Peyer's patch (tissue), 4 donors: ENCODE data around the gene KIF18A. TPM values are rescaled to one million over a fixed set of nuclear protein-coding genes. Genes with fewer than 3 reads are reported as not detected.
A peak's percentile ranks its signal among the peaks of the same experiment; 100 is the strongest.

Experiments used
- DNase-seq, 3 donors: peaks; one replicate each; pipeline ENCODE4 v3.0.0-alpha.2; 2017 to 2019
- H3K27ac ChIP-seq, 4 donors: fragments of 200-600 bp; sonication (generic); one replicate each; pipeline ENCODE4 v1.5.1; 2016 to 2019
- H3K27me3 ChIP-seq, 2 donors: fragments of 200-600 bp; sonication (generic); one replicate each; pipeline ENCODE4 v1.5.1; 2019
- H3K36me3 ChIP-seq, 3 donors: fragments of 200-600 bp; sonication (generic); one replicate each; pipeline ENCODE4 v1.5.1; 2016 to 2019
- H3K4me1 ChIP-seq, 4 donors: fragments of 200-600 bp; sonication (generic); one replicate each; pipeline ENCODE4 v1.5.1; 2016 to 2019
- H3K4me3 ChIP-seq, 4 donors: fragments of 200-600 bp; sonication (generic); 1 replicate in 3 of 4; 2 replicates in 1 of 4; pipeline ENCODE4 v1.5.1; 2016 to 2019; ENCODE audit warnings: mild to moderate bottlenecking in 1 of 4
- H3K9me3 ChIP-seq, 4 donors: fragments of 200-600 bp; sonication (generic); one replicate each; pipeline ENCODE4 v1.5.1; 2016 to 2019; ENCODE audit warnings: mild to moderate bottlenecking in 1 of 4
- CTCF ChIP-seq, 6 experiments: fragments of 450-650 bp in 4 of 6; fragments of 200-600 bp in 2 of 6; sonication (generic) in 1 of 6; IDR thresholded peaks; one replicate each; pipeline ENCODE4 v1.5.1; 2017 to 2019; ENCODE audit warnings: antibody characterized with exemption in 6 of 6, mild to moderate bottlenecking in 3 of 6, moderate library complexity in 1 of 6
- POLR2A ChIP-seq, 2 donors: fragments of 450-650 bp; IDR thresholded peaks; one replicate each; pipeline ENCODE4 v1.5.1; 2017; ENCODE audit warnings: antibody characterized with exemption in 2 of 2, mild to moderate bottlenecking in 2 of 2, moderate library complexity in 2 of 2
- total RNA-seq, 4 donors: library from RNA; depleted of rRNA; stranded (reverse); fragments of >200 nt; gene quantifications; one replicate each; pipeline ENCODE4 v1.1.0, GENCODE V29; 2016

KIF18A gene
- total RNA-seq, result 1 to 10 TPM in 3 of 4 donors, under 1 TPM in 1; 0.94 to 9.1 (median 3.1) TPM

DNA sequence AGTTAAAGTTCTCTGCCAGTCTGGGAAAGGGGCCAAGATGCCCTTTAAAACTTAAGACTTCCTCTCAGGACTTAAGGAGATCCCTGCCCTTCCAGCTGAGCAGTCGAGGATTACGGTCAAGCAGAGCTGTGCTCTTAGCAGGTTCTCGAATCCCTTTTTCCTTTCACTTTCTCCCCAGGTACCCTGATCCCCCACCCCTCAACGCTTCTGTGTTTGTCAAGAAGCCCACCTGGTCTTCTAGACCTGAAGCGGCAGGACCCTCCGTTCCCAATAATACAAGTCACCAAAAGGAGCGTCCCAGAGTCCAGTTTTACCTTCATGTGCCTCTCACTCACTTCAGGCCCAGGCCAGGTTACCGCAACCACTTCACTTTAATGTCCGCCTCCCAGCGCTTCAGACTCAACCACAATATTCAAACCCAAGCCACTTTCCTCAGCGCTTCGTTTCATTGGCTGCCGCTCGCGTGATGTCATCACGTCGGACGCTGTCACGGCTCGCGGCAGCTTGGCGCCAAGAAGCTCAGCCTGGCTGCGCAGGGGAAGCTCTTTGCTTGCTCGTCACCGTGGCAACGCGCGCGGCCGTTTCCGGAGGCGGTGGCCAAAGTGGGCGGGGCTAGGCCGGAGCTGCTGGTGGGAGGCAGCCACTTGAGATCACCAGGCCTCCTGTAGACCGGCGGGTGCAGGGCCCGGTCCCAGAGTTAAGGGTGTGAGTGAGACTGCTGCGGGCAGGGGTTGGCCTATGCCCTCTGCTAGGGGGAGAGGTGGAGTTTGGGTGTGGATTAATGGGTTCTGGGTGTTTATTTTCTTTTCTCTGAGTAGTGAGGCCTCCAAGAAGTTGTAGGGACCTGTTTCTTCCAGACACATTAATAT, at the start of gene KIF18A, which contains the start of gene METTL15:
TSS of gene KIF18A (minus strand) at position 407 of the 869 bp plus-strand sequence. CDS start 10,209 bp downstream, outside the sequence.
TSS of gene METTL15 (plus strand) at position 639 of the 869 bp plus-strand sequence. CDS start 4,947 bp downstream, outside the sequence.
- no peaks in the 10 kb centered on the region for H3K27me3 ChIP-seq
- peak; percentile 31 to 38 for TF ChIP-seq POLR2A (IDR thresholded peaks at IDR 0.05)
- TF ChIP-seq CTCF (IDR thresholded peaks at IDR 0.05), result no peak
- H3K4me1 ChIP-seq, result peaks cover 0 to 31% (median 3%) of the 10 kb centered on the region in 4 donors
- H3K4me3 ChIP-seq, result peak within 1 kb of the TSS; percentile 38 to 69 (median 58)
- DNase-seq, result peak; percentile 99 to 100 (median 100)
- H3K9me3 ChIP-seq, result no peaks in the 10 kb centered on the region
- H3K36me3 ChIP-seq, result no peaks in the 10 kb centered on the region
- peak within 1 kb of the TSS; percentile 61 to 86 (median 72) for H3K27ac ChIP-seq

DNA sequence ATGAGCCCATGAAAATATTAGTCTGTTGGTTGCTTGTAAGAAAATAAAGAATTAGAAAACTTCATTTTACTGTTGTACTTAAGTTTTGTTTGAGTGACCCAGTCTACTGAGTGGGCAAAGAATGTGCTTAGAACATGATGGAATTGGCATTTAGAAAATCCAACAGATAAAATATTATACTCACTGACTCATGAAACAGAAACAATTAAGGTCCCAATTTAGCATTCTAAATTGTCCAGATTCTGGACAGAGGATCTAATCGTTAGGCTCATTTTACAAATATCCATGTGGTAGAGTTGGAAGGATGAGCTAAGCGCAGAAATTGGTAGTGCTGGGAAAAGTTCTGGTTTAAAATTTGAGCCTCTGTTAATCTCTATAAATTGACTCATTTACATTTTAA, 45.6 kb upstream of the KIF18A start:
- Histone ChIP-seq H3K27me3 (no peaks in the 10 kb centered on the region), H3K9me3 (no peaks in the 10 kb centered on the region), H3K4me1 (no peaks in the 10 kb centered on the region), H3K27ac (no peak overlapping the region), H3K4me3 (no peak overlapping the region), H3K36me3 (peaks cover 0 to 4% (median 0%) of the 10 kb centered on the region in 3 donors)
- no peak for DNase-seq
- no peak for TF ChIP-seq CTCF (IDR thresholded peaks at IDR 0.05)
- TF ChIP-seq POLR2A (IDR thresholded peaks at IDR 0.05), result no peak

DNA sequence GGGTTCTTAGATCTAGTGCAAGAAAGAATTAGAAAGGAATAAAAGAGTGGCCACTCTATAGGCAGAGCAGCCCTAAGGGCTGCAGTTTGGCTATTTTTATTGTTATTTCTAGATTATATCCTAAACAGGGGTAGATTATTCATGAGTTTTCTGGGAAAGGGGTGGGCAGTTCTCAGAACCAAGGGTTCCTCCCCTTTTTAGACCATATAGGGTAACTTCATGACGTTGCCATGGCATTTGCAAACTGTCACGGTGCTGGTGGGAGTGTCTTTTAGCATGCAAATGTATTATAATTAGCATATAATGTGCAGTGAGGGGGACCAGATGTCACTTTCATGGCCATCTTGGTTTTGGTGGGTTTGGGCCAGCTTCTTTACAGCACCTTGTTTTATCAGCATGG, 44.8 kb upstream of the KIF18A start:
- DNase-seq, result no peak
- Histone ChIP-seq H3K27ac (no peak overlapping the region), H3K4me1 (no peaks in the 10 kb centered on the region), H3K4me3 (no peak overlapping the region), H3K9me3 (no peaks in the 10 kb centered on the region), H3K27me3 (no peaks in the 10 kb centered on the region), H3K36me3 (no peaks in the 10 kb centered on the region)
- no peak for TF ChIP-seq CTCF (IDR thresholded peaks at IDR 0.05)
- TF ChIP-seq POLR2A (IDR thresholded peaks at IDR 0.05), result no peak

GRCh38 chr11:28146123-28146751, 38.3 kb upstream of the KIF18A start:
- Histone ChIP-seq H3K36me3 (no peaks in the 10 kb centered on the region), H3K4me3 (no peak overlapping the region), H3K27me3 (no peaks in the 10 kb centered on the region), H3K27ac (no peak overlapping the region), H3K9me3 (no peaks in the 10 kb centered on the region), H3K4me1 (no peaks in the 10 kb centered on the region)
- no peak for DNase-seq
- TF ChIP-seq POLR2A (IDR thresholded peaks at IDR 0.05) (no peak), CTCF (IDR thresholded peaks at IDR 0.05) (no peak)

DNA sequence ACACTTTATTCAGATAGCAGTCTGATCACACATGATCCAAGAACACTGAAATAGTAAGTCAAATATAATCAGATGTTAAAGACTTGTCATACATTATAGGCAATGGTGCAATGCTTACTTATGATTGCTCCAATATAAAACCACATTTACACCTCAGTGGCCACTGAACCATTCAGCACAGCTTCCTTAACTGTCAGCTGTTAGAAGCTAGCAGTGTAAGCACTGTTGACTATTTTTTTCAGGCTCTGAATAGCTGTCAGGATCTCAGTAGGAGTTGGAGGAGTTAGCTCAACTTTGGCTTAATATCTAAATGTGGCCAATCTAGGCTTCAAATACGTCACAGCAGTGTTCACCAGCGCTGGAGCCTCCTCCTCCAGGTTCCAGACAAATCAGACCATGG, 36.9 kb upstream of the KIF18A start:
- Histone ChIP-seq H3K27me3 (no peaks in the 10 kb centered on the region), H3K27ac (no peak overlapping the region), H3K9me3 (peaks cover 0 to 8% (median 2%) of the 10 kb centered on the region in 4 donors), H3K36me3 (no peaks in the 10 kb centered on the region), H3K4me1 (no peaks in the 10 kb centered on the region), H3K4me3 (no peak overlapping the region)
- TF ChIP-seq POLR2A (IDR thresholded peaks at IDR 0.05) (no peak), CTCF (IDR thresholded peaks at IDR 0.05) (no peak)
- no peak for DNase-seq
